HL-60 (cell line): ENCODE results near the gene MYO10.
"Not testable (repeated sequence)": the region's sequence is repeated elsewhere in the genome, so short reads cannot be mapped to it uniquely, and the experiment has no call there.

Experiments
- DNase-seq, 2 experiments: peaks; one replicate each; pipeline ENCODE4 v3.0.0-alpha.2; 2010 to 2020; ENCODE audit warnings: low read depth in 1 of 2, low spot score in 1 of 2
- H3K27ac ChIP-seq: fragments of 250-450 bp; sonication (Bioruptor Pico); replicated peaks from 2 replicates; pipeline ENCODE4 v1.5.1; 2020; ENCODE audit warnings: mild to moderate bottlenecking, moderate library complexity
- H3K27me3 ChIP-seq: fragments of 250-450 bp; sonication (Bioruptor Pico); 2 replicates; pipeline ENCODE4 v1.5.1; 2021; ENCODE audit warnings: mild to moderate bottlenecking, moderate library complexity; ENCODE audit not compliant: insufficient read depth, poor library complexity, severe bottlenecking
- H3K4me3 ChIP-seq: replicated peaks from 2 replicates; pipeline ENCODE4 v1.5.1; 2011; ENCODE audit warnings: mild to moderate bottlenecking, control low read depth, low read length; ENCODE audit not compliant: insufficient read depth
- GABPA ChIP-seq: IDR thresholded peaks from 2 replicates; pipeline ENCODE4 v1.6.1; 2012; ENCODE audit warnings: low read depth
- POLR2AphosphoS5 ChIP-seq: IDR thresholded peaks from 2 replicates; pipeline ENCODE4 v1.6.1; 2012; ENCODE audit warnings: low read depth
- SPI1 ChIP-seq: IDR thresholded peaks from 2 replicates; pipeline ENCODE4 v1.6.1; 2012; ENCODE audit warnings: low read depth, mild to moderate bottlenecking, borderline replicate concordance
- TF ChIP-seq, protein P1 (sequence below): IDR thresholded peaks from 2 replicates; pipeline ENCODE4 v1.6.1; 2012; ENCODE audit warnings: low read depth; ENCODE audit not compliant: insufficient replicate concordance
- TF ChIP-seq, protein P2 (sequence below): IDR thresholded peaks from one replicate; pipeline ENCODE4 v1.5.1; 2011; ENCODE audit warnings: low read length, control low read depth, inconsistent platforms; ENCODE audit not compliant: insufficient read depth

MYO10 gene

DNA sequence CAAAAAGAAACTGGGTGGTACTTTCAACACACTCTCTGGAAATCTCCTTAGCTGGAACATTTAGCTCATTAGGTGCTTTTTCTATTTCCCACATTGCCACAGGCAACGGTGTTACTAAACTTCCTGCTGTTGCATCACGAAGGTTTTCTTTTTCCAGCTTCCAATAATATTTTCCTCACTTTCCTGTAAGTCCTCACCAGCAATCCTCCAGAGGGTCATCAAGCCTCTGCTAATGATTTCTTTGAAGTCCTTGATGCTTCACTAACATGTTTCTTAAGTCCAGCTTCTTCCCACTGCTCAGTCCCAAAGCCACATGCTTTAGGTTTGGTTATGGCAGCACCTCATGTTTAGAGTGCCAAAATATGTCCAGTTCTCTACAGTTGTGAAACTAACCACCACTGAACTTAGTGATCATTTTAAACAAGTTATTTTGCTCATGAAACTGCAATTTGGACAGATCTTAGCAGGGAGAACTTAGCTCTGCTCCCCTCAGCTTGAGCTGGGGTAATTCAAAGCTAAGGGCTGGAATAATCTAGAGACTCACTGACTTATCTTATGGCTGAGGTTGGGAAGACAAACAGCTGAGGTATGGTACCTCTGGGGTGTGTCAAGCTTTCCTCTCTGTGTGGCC, 279.4 kb downstream of the MYO10 start:
- H3K27me3 ChIP-seq: no peaks in the 10 kb centered on the region
- no peak overlapping the region for H3K27ac ChIP-seq
- no peak for DNase-seq
- TF ChIP-seq GABPA (no peak), SPI1 (no peak), POLR2AphosphoS5 (no peak)
- TF ChIP-seq, protein P1, sequence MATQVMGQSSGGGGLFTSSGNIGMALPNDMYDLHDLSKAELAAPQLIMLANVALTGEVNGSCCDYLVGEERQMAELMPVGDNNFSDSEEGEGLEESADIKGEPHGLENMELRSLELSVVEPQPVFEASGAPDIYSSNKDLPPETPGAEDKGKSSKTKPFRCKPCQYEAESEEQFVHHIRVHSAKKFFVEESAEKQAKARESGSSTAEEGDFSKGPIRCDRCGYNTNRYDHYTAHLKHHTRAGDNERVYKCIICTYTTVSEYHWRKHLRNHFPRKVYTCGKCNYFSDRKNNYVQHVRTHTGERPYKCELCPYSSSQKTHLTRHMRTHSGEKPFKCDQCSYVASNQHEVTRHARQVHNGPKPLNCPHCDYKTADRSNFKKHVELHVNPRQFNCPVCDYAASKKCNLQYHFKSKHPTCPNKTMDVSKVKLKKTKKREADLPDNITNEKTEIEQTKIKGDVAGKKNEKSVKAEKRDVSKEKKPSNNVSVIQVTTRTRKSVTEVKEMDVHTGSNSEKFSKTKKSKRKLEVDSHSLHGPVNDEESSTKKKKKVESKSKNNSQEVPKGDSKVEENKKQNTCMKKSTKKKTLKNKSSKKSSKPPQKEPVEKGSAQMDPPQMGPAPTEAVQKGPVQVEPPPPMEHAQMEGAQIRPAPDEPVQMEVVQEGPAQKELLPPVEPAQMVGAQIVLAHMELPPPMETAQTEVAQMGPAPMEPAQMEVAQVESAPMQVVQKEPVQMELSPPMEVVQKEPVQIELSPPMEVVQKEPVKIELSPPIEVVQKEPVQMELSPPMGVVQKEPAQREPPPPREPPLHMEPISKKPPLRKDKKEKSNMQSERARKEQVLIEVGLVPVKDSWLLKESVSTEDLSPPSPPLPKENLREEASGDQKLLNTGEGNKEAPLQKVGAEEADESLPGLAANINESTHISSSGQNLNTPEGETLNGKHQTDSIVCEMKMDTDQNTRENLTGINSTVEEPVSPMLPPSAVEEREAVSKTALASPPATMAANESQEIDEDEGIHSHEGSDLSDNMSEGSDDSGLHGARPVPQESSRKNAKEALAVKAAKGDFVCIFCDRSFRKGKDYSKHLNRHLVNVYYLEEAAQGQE: no peak
- TF ChIP-seq, protein P2, sequence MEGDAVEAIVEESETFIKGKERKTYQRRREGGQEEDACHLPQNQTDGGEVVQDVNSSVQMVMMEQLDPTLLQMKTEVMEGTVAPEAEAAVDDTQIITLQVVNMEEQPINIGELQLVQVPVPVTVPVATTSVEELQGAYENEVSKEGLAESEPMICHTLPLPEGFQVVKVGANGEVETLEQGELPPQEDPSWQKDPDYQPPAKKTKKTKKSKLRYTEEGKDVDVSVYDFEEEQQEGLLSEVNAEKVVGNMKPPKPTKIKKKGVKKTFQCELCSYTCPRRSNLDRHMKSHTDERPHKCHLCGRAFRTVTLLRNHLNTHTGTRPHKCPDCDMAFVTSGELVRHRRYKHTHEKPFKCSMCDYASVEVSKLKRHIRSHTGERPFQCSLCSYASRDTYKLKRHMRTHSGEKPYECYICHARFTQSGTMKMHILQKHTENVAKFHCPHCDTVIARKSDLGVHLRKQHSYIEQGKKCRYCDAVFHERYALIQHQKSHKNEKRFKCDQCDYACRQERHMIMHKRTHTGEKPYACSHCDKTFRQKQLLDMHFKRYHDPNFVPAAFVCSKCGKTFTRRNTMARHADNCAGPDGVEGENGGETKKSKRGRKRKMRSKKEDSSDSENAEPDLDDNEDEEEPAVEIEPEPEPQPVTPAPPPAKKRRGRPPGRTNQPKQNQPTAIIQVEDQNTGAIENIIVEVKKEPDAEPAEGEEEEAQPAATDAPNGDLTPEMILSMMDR: no peak
- no peak overlapping the region for H3K4me3 ChIP-seq

DNA sequence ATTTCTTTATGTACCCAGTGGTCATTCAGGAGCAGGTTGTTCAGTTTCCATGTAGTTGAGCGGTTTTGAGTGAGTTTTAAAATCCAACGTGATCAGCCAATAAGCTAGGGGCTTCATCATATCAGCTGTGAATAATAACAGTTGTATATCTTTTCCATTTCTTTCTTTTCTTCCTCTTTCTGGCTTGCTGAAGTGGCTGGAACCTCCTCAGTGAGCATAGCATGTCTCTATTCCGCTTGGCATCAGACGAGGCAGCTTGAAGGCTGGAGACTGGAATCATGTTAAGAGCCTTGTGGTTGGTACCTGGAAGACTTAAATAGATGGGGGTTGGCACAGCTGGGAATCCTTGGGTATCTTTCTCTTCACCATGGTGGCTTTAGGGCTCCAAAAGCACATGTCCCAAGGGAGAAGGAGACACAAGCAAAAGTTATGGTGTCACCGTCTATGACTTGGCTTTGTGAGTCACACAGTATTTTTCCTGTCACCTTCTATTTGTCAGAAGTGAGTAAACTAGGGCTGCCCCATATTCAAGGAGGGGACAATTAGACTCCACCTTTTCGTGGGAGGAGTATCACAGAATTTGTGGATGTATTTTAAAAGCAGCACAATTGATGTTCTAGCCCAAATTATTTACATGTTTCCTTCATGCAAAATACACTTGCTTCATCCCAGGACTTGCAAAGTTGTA, 281.3 kb downstream of the MYO10 start:
- H3K27me3 ChIP-seq: no peaks in the 10 kb centered on the region
- no peak for TF ChIP-seq POLR2AphosphoS5
- TF ChIP-seq, protein P2: no peak
- TF ChIP-seq GABPA: no peak
- no peak for TF ChIP-seq SPI1
- TF ChIP-seq, protein P1: no peak
- H3K4me3 ChIP-seq: no peak overlapping the region
- no peak overlapping the region for H3K27ac ChIP-seq
- DNase-seq: no peak

DNA sequence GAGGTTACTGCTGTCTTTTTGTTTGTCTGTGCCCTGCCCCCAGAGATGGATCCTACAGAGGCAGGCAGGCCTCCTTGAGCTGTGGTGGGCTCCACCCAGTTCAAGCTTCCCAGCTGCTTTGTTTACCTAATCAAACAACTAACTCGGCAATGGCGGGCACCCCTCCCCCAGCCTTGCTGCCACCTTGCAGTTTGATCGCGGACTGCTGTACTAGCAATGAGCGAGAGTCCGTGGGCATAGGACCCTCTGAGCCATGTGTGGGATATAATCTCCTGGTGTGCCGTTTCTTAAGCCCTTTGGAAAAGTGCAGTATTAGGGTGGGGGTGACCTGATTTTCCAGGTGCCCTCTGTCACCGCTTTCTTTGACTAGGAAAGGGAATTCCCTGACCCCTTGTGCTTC, 287.3 kb downstream of the MYO10 start:
- not testable (repeated sequence) for H3K27ac ChIP-seq, H3K4me3 ChIP-seq, H3K27me3 ChIP-seq, DNase-seq

DNA sequence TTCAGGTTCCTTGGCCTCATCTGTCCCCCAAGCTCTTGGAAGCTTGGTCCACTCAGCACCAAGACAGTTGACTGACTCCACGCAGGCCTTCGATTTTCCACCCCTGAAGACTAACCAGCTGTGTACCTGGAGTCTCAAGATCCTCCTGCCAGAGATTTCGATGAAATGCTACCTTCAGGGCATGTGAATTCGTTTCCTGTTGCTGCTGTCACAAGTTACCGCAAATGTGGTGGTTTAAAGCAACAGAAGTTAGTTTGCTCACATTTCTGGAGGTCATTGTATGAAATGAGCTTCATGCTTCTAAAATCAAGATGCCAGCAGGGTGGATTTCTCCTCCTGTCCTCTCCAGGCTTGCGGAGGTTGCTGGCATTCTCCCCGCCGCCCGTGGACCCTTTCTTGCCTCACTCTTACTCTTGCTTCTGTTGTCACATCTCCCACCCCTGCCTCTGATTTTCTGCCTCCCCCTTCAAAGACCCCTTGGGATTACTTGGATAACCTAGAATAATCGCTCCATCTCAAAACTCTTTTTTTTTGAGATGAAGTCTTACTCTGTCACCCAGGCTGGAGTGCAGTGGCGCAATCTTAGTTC, 291.7 kb downstream of the MYO10 start:
- no peak overlapping the region for H3K27ac ChIP-seq
- no peak for TF ChIP-seq GABPA
- TF ChIP-seq SPI1: no peak
- TF ChIP-seq, protein P2: no peak
- TF ChIP-seq, protein P1: no peak
- no peak for TF ChIP-seq POLR2AphosphoS5
- no peaks in the 10 kb centered on the region for H3K27me3 ChIP-seq
- H3K4me3 ChIP-seq: no peak overlapping the region
- no peak for DNase-seq
